Measurements from ENCODE around the gene MRPS10. TPM values are rescaled to one million over a fixed set of nuclear protein-coding genes. Genes with fewer than 3 reads are reported as not detected.

The MRPS10 gene
- total RNA-seq, 1 donor from 2014 or later: 28.8 TPM

DNA sequence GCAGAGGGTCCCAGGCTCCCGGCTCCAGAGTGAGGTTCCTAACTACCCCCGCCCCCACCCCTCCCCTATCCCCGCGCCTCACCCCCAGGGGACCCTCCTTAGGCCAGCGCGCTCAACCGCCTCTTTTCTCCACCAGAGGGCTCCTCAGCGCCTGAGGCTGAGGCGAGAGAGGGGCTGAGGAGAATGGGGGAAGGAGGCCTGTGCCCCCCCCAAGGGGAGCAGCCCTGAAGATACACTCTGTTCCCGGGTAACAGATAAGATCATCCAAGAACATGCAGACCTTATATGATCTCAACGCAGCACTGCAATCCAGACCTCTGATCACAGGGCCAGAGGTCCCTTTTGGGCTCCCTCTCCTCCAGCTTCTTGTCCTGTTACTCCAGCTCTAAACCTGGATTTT lies 43.3 kb upstream of the MRPS10 start:
- Mint-ChIP-seq H3K4me3 (ENCODE audit: unreplicated experiment) (no peak overlapping the region), H3K9me3 (ENCODE audit: low read depth) (no peaks in the 10 kb centered on the region), H3K27ac (ENCODE audit: unreplicated experiment) (no peak overlapping the region), H3K36me3 (ENCODE audit: low read depth) (peaks cover 1% of the 10 kb centered on the region), H3K4me1 (ENCODE audit: low read depth) (peaks cover 6% of the 10 kb centered on the region), H3K27me3 (ENCODE audit: low read depth) (no peaks in the 10 kb centered on the region)
- DNase-seq (ENCODE audit: low spot score): no peak
- TF ChIP-seq, protein P1, sequence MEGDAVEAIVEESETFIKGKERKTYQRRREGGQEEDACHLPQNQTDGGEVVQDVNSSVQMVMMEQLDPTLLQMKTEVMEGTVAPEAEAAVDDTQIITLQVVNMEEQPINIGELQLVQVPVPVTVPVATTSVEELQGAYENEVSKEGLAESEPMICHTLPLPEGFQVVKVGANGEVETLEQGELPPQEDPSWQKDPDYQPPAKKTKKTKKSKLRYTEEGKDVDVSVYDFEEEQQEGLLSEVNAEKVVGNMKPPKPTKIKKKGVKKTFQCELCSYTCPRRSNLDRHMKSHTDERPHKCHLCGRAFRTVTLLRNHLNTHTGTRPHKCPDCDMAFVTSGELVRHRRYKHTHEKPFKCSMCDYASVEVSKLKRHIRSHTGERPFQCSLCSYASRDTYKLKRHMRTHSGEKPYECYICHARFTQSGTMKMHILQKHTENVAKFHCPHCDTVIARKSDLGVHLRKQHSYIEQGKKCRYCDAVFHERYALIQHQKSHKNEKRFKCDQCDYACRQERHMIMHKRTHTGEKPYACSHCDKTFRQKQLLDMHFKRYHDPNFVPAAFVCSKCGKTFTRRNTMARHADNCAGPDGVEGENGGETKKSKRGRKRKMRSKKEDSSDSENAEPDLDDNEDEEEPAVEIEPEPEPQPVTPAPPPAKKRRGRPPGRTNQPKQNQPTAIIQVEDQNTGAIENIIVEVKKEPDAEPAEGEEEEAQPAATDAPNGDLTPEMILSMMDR (IDR thresholded peaks at IDR 0.05): peak; percentile 79

DNA sequence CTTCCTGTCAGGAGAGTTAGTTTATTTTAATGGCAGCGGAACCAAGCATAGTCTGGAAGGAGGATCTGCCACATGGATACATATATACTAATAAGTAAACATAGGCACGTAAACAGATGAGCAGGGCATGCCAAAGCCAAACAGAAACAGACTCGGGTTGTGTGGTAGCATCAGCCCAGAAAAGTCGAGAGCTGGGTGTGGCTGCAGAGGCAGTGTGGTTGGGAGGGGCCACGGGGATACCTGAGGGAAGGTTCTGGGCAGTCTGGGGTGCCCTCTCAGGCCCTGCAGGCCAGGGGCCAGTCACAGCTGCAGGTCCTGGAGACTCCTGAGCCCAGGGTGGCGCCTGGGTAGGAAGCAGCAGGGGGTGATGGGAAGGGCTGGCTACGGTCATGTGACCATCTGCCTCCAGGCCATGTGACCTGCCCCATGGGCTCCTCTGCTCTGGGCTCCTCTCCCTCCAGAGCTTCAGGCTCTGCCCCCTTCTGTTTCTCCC lies 42.8 kb upstream of the MRPS10 start:
- Mint-ChIP-seq H3K9me3 (ENCODE audit: low read depth) (no peaks in the 10 kb centered on the region), H3K27me3 (ENCODE audit: low read depth) (no peaks in the 10 kb centered on the region), H3K4me3 (ENCODE audit: unreplicated experiment) (no peak overlapping the region), H3K27ac (ENCODE audit: unreplicated experiment) (no peak overlapping the region), H3K36me3 (ENCODE audit: low read depth) (peaks cover 1% of the 10 kb centered on the region), H3K4me1 (ENCODE audit: low read depth) (peaks cover 6% of the 10 kb centered on the region)
- TF ChIP-seq, protein P1 (IDR thresholded peaks at IDR 0.05): no peak
- no peak for DNase-seq (ENCODE audit: low spot score)

DNA sequence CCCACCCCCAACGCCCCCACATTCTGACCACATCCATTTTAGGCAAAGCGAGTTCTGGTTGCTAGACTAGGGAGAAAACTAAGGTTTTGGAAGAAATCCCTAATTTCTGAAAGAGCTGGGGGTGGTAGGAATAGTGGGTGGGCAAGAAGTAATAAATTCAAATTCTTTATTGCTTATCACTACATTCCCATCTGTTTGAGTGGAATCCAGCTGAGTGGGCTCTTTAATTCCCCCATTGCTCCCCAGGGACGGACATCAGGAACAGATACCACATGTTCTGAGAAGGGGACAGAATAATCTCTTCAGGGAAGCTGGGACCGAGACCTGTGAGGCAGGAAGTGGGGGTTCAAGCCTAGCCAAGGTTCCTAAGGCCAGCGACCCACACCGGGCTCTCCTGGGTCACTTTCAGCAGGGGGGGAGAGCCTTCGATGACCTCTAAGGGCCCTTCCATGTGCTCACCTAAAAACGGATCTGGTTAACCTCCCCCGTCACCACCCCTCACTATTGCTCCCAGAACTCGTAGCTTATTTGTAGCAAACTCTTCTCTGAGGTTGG lies 42.3 kb upstream of the MRPS10 start:
- H3K9me3 Mint-ChIP-seq (ENCODE audit: low read depth): no peaks in the 10 kb centered on the region

DNA sequence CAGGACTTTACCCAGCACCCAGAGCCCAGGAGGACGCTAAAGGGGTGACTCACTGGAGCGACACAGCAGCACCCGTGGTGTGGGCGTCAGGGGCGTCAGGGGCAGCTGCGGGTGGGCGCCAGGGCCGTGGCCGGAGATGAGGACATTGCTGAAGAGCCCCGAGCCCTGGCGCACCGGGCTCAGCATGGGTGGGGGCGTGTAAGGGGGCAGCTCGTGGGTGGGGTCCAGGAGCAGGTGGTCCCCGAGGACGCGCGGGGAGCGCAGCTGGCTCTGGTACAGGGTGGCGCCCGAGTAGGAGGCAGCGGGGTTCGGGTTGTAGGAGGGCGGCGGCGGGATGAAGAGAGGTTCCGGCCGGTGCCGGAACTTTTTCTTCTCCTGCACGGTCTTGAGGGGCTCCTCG lies 41.6 kb upstream of the MRPS10 start:
- TF ChIP-seq, protein P1 (IDR thresholded peaks at IDR 0.05): no peak
- Mint-ChIP-seq H3K36me3 (ENCODE audit: low read depth) (peaks cover 1% of the 10 kb centered on the region), H3K27me3 (ENCODE audit: low read depth) (no peaks in the 10 kb centered on the region), H3K27ac (ENCODE audit: unreplicated experiment) (no peak overlapping the region), H3K4me3 (ENCODE audit: unreplicated experiment) (no peak overlapping the region), H3K9me3 (ENCODE audit: low read depth) (no peaks in the 10 kb centered on the region), H3K4me1 (ENCODE audit: low read depth) (peaks cover 6% of the 10 kb centered on the region)
- DNase-seq (ENCODE audit: low spot score): no peak

More for the DNA sequence above, 42.3 kb upstream of the MRPS10 start:
- Mint-ChIP-seq H3K4me3 (ENCODE audit: unreplicated experiment) (no peak overlapping the region), H3K36me3 (ENCODE audit: low read depth) (peaks cover 1% of the 10 kb centered on the region), H3K27me3 (ENCODE audit: low read depth) (no peaks in the 10 kb centered on the region), H3K27ac (ENCODE audit: unreplicated experiment) (no peak overlapping the region), H3K4me1 (ENCODE audit: low read depth) (peaks cover 6% of the 10 kb centered on the region)
- no peak for DNase-seq (ENCODE audit: low spot score)
- TF ChIP-seq, protein P1 (IDR thresholded peaks at IDR 0.05): no peak

DNA sequence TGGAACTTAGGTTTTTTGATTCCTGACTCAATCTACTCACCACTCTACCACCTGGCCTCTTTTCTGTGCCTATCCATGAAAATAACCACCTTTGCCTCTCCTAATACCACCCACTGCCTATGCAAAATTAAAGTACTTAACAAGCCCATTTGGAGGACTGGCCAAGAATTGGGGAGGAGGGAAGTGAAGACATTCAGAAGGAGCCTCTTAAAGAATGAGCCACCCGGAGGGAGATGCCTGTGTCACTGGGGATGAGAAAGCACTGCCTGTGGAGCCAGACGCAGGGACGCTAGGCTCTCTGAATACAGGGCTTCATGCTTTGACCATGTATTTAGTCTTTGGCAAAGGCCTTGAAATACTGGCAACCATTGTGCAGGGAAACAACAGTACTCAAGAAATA lies 40.0 kb upstream of the MRPS10 start:
- H3K4me1 Mint-ChIP-seq (ENCODE audit: low read depth): peaks cover 6% of the 10 kb centered on the region
- no peaks in the 10 kb centered on the region for H3K9me3 Mint-ChIP-seq (ENCODE audit: low read depth)
- H3K36me3 Mint-ChIP-seq (ENCODE audit: low read depth): peaks cover 4% of the 10 kb centered on the region
- no peak for DNase-seq (ENCODE audit: low spot score)
- TF ChIP-seq, protein P1 (IDR thresholded peaks at IDR 0.05): no peak
- no peak overlapping the region for H3K4me3 Mint-ChIP-seq (ENCODE audit: unreplicated experiment)
- H3K27me3 Mint-ChIP-seq (ENCODE audit: low read depth): no peaks in the 10 kb centered on the region
- no peak overlapping the region for H3K27ac Mint-ChIP-seq (ENCODE audit: unreplicated experiment)

All from chondrocyte (in vitro differentiated cells).